Measurements from ENCODE around the gene RAPGEFL1. TPM values are rescaled to one million over a fixed set of nuclear protein-coding genes. Genes with fewer than 3 reads are reported as not detected.

Gene RAPGEFL1
- total RNA-seq, 1 donor from 2014 or later: 7.2 TPM

GRCh38 chr17:40244255-40244654 is 67.0 kb downstream of the RAPGEFL1 start:
- intact Hi-C loops (cut with DNase I): no loop called here
- no peak for DNase-seq (ENCODE audit: low spot score)

Small RNAs within 50 kb of the gene (microRNA-seq; reads per million reads assigned to microRNA genes)
- 2.7 reads per million for gene MIR6866
- not detected for gene MIR6867

Other genes starting within 250 kb of the RAPGEFL1 start
- 104 TPM for gene ORMDL3, start 249.9 kb upstream of the RAPGEFL1 start, total RNA-seq
- not detected for gene LRRC3C, start 249.7 kb upstream of the RAPGEFL1 start, total RNA-seq
- gene GSDMA, start 214.5 kb upstream of the RAPGEFL1 start, total RNA-seq: 0.48 TPM
- gene PSMD3, start 196.7 kb upstream of the RAPGEFL1 start, total RNA-seq: 85.2 TPM
- not detected for gene CSF3, start 162.0 kb upstream of the RAPGEFL1 start, total RNA-seq
- 56.4 TPM for gene MED24, start 123.1 kb upstream of the RAPGEFL1 start, total RNA-seq
- 66.8 TPM for gene THRA, start 114.5 kb upstream of the RAPGEFL1 start, total RNA-seq
- 25.8 TPM for gene NR1D1, start 76.9 kb upstream of the RAPGEFL1 start, total RNA-seq
- gene MSL1, start 55.5 kb upstream of the RAPGEFL1 start, total RNA-seq: 53.7 TPM
- 54.8 TPM for gene CASC3, start 36.9 kb upstream of the RAPGEFL1 start, total RNA-seq
- 13.3 TPM for gene WIPF2, start 41.8 kb downstream of the RAPGEFL1 start, total RNA-seq
- gene CDC6, start 110.4 kb downstream of the RAPGEFL1 start, total RNA-seq: 0.75 TPM
- 30.7 TPM for gene RARA, start 131.7 kb downstream of the RAPGEFL1 start, total RNA-seq
- 2.6 TPM for gene GJD3, start 187.3 kb downstream of the RAPGEFL1 start, total RNA-seq
- 0.51 TPM for gene TOP2A, start 240.4 kb downstream of the RAPGEFL1 start, total RNA-seq